GM21576 (cell line): Measurements from ENCODE around the gene ASXL2.
"Not testable (repeated sequence)": the region's sequence is repeated elsewhere in the genome, so short reads cannot be mapped to it uniquely, and the experiment has no call there.

Experiments used
- ATAC-seq: cut with Tn5 transposase; IDR thresholded peaks from one replicate; pipeline ENCODE4 v1.9.1; 2021; ENCODE audit warnings: mild to moderate bottlenecking, moderate library complexity; ENCODE audit not compliant: unreplicated experiment

Gene ASXL2

GRCh38 chr2:25838152-25838756 is 40.0 kb downstream of the ASXL2 start:
- ATAC-seq = no peak

GRCh38 chr2:25835906-25836305 is 42.4 kb downstream of the ASXL2 start:
- ATAC-seq = no peak

- ATAC-seq = no peak
Measured at GRCh38 chr2:25833566-25833965, 44.7 kb downstream of the ASXL2 start.

- ATAC-seq = no peak
Measured at GRCh38 chr2:25832897-25833296, 45.4 kb downstream of the ASXL2 start.

GRCh38 chr2:25831746-25832449 is 46.4 kb downstream of the ASXL2 start:
- ATAC-seq = no peak

GRCh38 chr2:25829828-25830227 is 48.5 kb downstream of the ASXL2 start:
- no peak for ATAC-seq

GRCh38 chr2:25829377-25829704 is 48.9 kb downstream of the ASXL2 start:
- ATAC-seq = no peak

- not testable (repeated sequence) for ATAC-seq
Measured at GRCh38 chr2:25828532-25829376, 49.5 kb downstream of the ASXL2 start.

GRCh38 chr2:25825238-25825637 is 53.0 kb downstream of the ASXL2 start:
- ATAC-seq = no peak

GRCh38 chr2:25824718-25825117 is 53.6 kb downstream of the ASXL2 start:
- ATAC-seq = no peak

GRCh38 chr2:25824216-25824615 is 54.1 kb downstream of the ASXL2 start:
- no peak for ATAC-seq

GRCh38 chr2:25822190-25823117 is 55.8 kb downstream of the ASXL2 start:
- ATAC-seq = no peak

- ATAC-seq = no peak
Measured at GRCh38 chr2:25821225-25822056, 56.8 kb downstream of the ASXL2 start.

GRCh38 chr2:25819597-25820039 is 58.7 kb downstream of the ASXL2 start:
- no peak for ATAC-seq

GRCh38 chr2:25817630-25818029 is 60.7 kb downstream of the ASXL2 start:
- ATAC-seq = peak; percentile 64

- ATAC-seq = no peak
Measured at GRCh38 chr2:25817006-25817405, 61.3 kb downstream of the ASXL2 start.

GRCh38 chr2:25816249-25816648 is 62.0 kb downstream of the ASXL2 start:
- no peak for ATAC-seq

- ATAC-seq = no peak
Measured at GRCh38 chr2:25814681-25815080, 63.6 kb downstream of the ASXL2 start.

GRCh38 chr2:25810428-25810827 is 67.9 kb downstream of the ASXL2 start:
- ATAC-seq = no peak

GRCh38 chr2:25809646-25810045 is 68.6 kb downstream of the ASXL2 start:
- no peak for ATAC-seq
